H1 (cell line): ENCODE results near the gene ZIC3. TPM values are rescaled to one million over a fixed set of nuclear protein-coding genes. Genes with fewer than 3 reads are reported as not detected.

Experiments used
- BRCA1 ChIP-seq: IDR thresholded peaks from 2 replicates; pipeline ENCODE4 v1.6.1; 2012; ENCODE audit warnings: low read depth, low read length, improper control_type of control experiment
- CHD2 ChIP-seq: IDR thresholded peaks from 2 replicates; pipeline ENCODE4 v1.6.1; 2012; ENCODE audit warnings: low read length, improper control_type of control experiment
- EP300 ChIP-seq, 2 experiments: IDR thresholded peaks; 1 replicate in 1 of 2; 2 replicates in 1 of 2; pipeline ENCODE4 v1.6.1; 2011 to 2012; ENCODE audit warnings: low read depth in 2 of 2, low read length in 2 of 2, mild to moderate bottlenecking in 2 of 2, borderline replicate concordance in 1 of 2, inconsistent platforms in 1 of 2, moderate library complexity in 1 of 2
- HDAC6 ChIP-seq: IDR thresholded peaks from one replicate; pipeline ENCODE4 v1.7.1; 2012; ENCODE audit warnings: low read depth, mild to moderate bottlenecking, inconsistent platforms, low read length, moderate library complexity
- KDM1A ChIP-seq: fragments of 200-600, 300-600 bp; sonication (generic); IDR thresholded peaks from 2 replicates; pipeline ENCODE4 v1.7.1; 2016; ENCODE audit warnings: mild to moderate bottlenecking, low read length, borderline replicate concordance
- MAFK ChIP-seq: IDR thresholded peaks from 2 replicates; pipeline ENCODE4 v1.6.1; 2012; ENCODE audit warnings: low read depth, mild to moderate bottlenecking, improper control_type of control experiment, low read length
- NANOG ChIP-seq: IDR thresholded peaks from 2 replicates; pipeline ENCODE4 v1.6.1; 2011; ENCODE audit warnings: low read length, low read depth, mild to moderate bottlenecking, inconsistent platforms; ENCODE audit not compliant: insufficient read depth, poor library complexity, severe bottlenecking
- NRF1 ChIP-seq: IDR thresholded peaks from 2 replicates; pipeline ENCODE4 v1.6.1; 2011; ENCODE audit warnings: mild to moderate bottlenecking, low read depth, low read length, improper control_type of control experiment
- SAP30 ChIP-seq: fragments of 300-600 bp; sonication (generic); IDR thresholded peaks from 2 replicates; pipeline ENCODE4 v1.7.1; 2012; ENCODE audit warnings: low read length, moderate library complexity, mild to moderate bottlenecking, inconsistent platforms; ENCODE audit not compliant: insufficient read depth, insufficient replicate concordance
- SIRT6 ChIP-seq: IDR thresholded peaks from one replicate; pipeline ENCODE4 v1.7.1; 2012; ENCODE audit warnings: low read length, inconsistent platforms
- SP1 ChIP-seq: IDR thresholded peaks from 2 replicates; pipeline ENCODE4 v1.6.1; 2011; ENCODE audit warnings: low read depth, low read length
- TEAD4 ChIP-seq: IDR thresholded peaks from 2 replicates; pipeline ENCODE4 v1.6.1; 2012; ENCODE audit warnings: low read depth, low read length, inconsistent platforms, mixed read lengths
- ZNF274 ChIP-seq: IDR thresholded peaks from 2 replicates; pipeline ENCODE4 v1.7.0; 2012; ENCODE audit warnings: low read length, borderline replicate concordance; ENCODE audit errors: extremely low read depth
- polyA plus RNA-seq, 7 experiments: library from polyadenylated mRNA; depleted of rRNA in 3 of 7; stranded (reverse) in 5 of 7; unstranded in 2 of 7; fragments of >200 nt in 5 of 7; fragments of 200-250 nt in 2 of 7; gene quantifications; 1 replicate in 5 of 7; 2 replicates in 1 of 7; 4 replicates in 1 of 7; pipeline versions ENCODE4 v1.2.1 to v1.2.3, GENCODE V29; 2011 to 2013; ENCODE audit warnings: missing spikeins in 2 of 7, mixed read lengths in 2 of 7
- total RNA-seq: library from RNA; stranded (reverse); fragmentation: NEBNext Ultra II Directional; extraction: Animal tissue kit (Norgen Biotek cat#: 25700); gene quantifications from 2 replicates; pipeline ENCODE4 v1.2.1, GENCODE V29; 2021
- TF ChIP-seq, protein P1 (sequence below): IDR thresholded peaks from 2 replicates; pipeline ENCODE4 v1.6.1; 2011; ENCODE audit warnings: low read depth, mild to moderate bottlenecking, low read length; ENCODE audit not compliant: insufficient read depth

Gene ZIC3
- total and polyA plus RNA-seq, 2 of the 8 experiments (the other 6 are each of a cell fraction or from before 2014, with no cell fraction given) = 53.7 to 73.1 TPM

- TF ChIP-seq ZNF274 = no peak
- TF ChIP-seq NANOG = no peak
- TF ChIP-seq KDM1A = no peak
- no peak for TF ChIP-seq SIRT6
- TF ChIP-seq, protein P1, sequence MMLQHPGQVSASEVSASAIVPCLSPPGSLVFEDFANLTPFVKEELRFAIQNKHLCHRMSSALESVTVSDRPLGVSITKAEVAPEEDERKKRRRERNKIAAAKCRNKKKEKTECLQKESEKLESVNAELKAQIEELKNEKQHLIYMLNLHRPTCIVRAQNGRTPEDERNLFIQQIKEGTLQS = no peak
- TF ChIP-seq SAP30 = no peak
- TF ChIP-seq BRCA1 = no peak
- no peak for TF ChIP-seq NRF1
- no peak for TF ChIP-seq HDAC6
- TF ChIP-seq SP1 = no peak
- TF ChIP-seq MAFK = no peak
- TF ChIP-seq CHD2 = no peak
- TF ChIP-seq TEAD4 = 0 out of 2 replicates have a peak, but pooled peaks have one; percentile 23
- no peak for TF ChIP-seq EP300 (IDR thresholded peaks at IDR 0.05; ENCODE audit: borderline replicate concordance in 1 of 2, low read depth in 2 of 2, low read length in 2 of 2)
These were observed 8.3 kb downstream of the ZIC3 start (continued) for GRCh38 chrX:137574102-137574783.
